OCI-LY1 (cell line): Measurements from ENCODE around the gene ACBD3.

ENCODE experiments used
- H2AFZ ChIP-seq: fragments of 200-600 bp; sonication (generic), shearing (Covaris generic); 2 replicates; pipeline ENCODE4 v1.6.0; 2014; ENCODE audit warnings: antibody characterized with exemption, mild to moderate bottlenecking, low read length
- H3F3A ChIP-seq: fragments of 200-600 bp; sonication (generic), shearing (Covaris generic); 2 replicates; pipeline ENCODE4 v1.6.0; 2014; ENCODE audit warnings: mild to moderate bottlenecking, antibody characterized with exemption, low read length, moderate library complexity; ENCODE audit not compliant: insufficient read depth
- H3K27ac ChIP-seq: fragments of 200-600 bp; sonication (generic); 2 replicates; pipeline ENCODE4 v1.5.1; 2014; ENCODE audit warnings: low read length, mixed run types, mild to moderate bottlenecking, low read depth; ENCODE audit not compliant: poor library complexity, severe bottlenecking
- H3K27me3 ChIP-seq: fragments of 200-600 bp; sonication (generic); 2 replicates; pipeline ENCODE4 v1.6.0; 2014; ENCODE audit warnings: antibody characterized with exemption, mild to moderate bottlenecking, low read length, moderate library complexity; ENCODE audit not compliant: insufficient read depth
- H3K36me3 ChIP-seq: fragments of 200-600 bp; sonication (generic); 2 replicates; pipeline ENCODE4 v1.6.1; 2014; ENCODE audit warnings: mild to moderate bottlenecking, antibody characterized with exemption, low read length, moderate library complexity, mixed read lengths; ENCODE audit not compliant: insufficient read depth
- H3K4me1 ChIP-seq: fragments of 200-600 bp; sonication (generic); 2 replicates; pipeline ENCODE4 v1.5.1; 2014; ENCODE audit warnings: mild to moderate bottlenecking, low read length, moderate library complexity; ENCODE audit not compliant: insufficient read depth, severe bottlenecking
- H3K4me2 ChIP-seq: fragments of 200-600 bp; sonication (generic), shearing (Covaris generic); 2 replicates; pipeline ENCODE4 v1.6.1; 2014; ENCODE audit warnings: low read length
- H3K4me3 ChIP-seq: fragments of 200-600 bp; sonication (generic); 2 replicates; pipeline ENCODE4 v1.5.1; 2014; ENCODE audit warnings: low read length, low read depth, mild to moderate bottlenecking, mixed read lengths; ENCODE audit not compliant: poor library complexity, severe bottlenecking
- H3K79me2 ChIP-seq: fragments of 200-600 bp; shearing (Covaris generic); 2 replicates; pipeline ENCODE4 v1.6.1; 2016; ENCODE audit warnings: mixed run types, low read length, mixed read lengths; ENCODE audit not compliant: insufficient read depth
- H3K9ac ChIP-seq: fragments of 200-600 bp; sonication (generic), shearing (Covaris generic); 2 replicates; pipeline ENCODE4 v1.6.1; 2014; ENCODE audit warnings: mild to moderate bottlenecking, low read length, mixed read lengths
- H3K9me2 ChIP-seq: fragments of 200-600 bp; sonication (generic), shearing (Covaris generic); 2 replicates; pipeline ENCODE4 v1.6.1; 2014; ENCODE audit warnings: low read depth, mild to moderate bottlenecking, low read length, mixed read lengths
- H3K9me3 ChIP-seq: fragments of 200-600 bp; shearing (Covaris generic); 2 replicates; pipeline ENCODE4 v1.6.1; 2014; ENCODE audit warnings: low read length, mixed read lengths
- H4K20me1 ChIP-seq: fragments of 200-600 bp; sonication (generic), shearing (Covaris generic); 2 replicates; pipeline ENCODE4 v1.6.0; 2016; ENCODE audit warnings: mild to moderate bottlenecking, low read length; ENCODE audit not compliant: insufficient read depth
- EZH2 ChIP-seq: fragments of 200-600 bp; sonication (generic), shearing (Covaris generic); IDR thresholded peaks from 2 replicates; pipeline ENCODE4 v1.8.0; 2017; ENCODE audit warnings: borderline replicate concordance, mixed run types, mild to moderate bottlenecking, antibody characterized with exemption, low read length, moderate library complexity, mixed read lengths
- TF ChIP-seq, protein P1 (sequence below): fragments of 200-600 bp; sonication (generic), shearing (Covaris generic); IDR thresholded peaks from 2 replicates; pipeline ENCODE4 v1.5.1; 2017; ENCODE audit warnings: mild to moderate bottlenecking, antibody characterized with exemption, low read length, moderate library complexity, mixed read lengths

ACBD3 gene

DNA sequence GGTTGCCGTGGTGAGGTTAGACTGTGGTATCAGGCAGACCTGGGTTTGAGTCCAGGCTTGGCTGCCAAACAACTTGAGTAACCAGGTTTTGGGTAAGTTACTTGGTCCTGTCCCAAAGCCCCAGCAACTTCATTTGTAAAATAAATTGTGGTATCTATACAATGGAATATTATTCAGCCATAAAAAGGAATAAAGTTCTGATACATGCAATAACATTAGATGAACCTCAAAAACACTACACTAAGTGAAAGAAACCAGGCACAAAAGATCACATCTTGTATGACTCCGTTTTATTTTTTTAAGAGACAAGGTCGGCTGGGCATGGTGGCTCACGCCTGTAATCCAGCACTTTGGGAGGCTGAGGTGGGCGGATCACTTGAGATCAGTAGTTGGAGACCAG is 20.5 kb upstream of the ACBD3 start:
- peaks cover 9% of the 10 kb centered on the region; the same call in 1 of the 2 replicates for H3K27me3 ChIP-seq
- H3K9ac ChIP-seq, result no peak overlapping the region
- H2AFZ ChIP-seq, result no peak overlapping the region
- no peak overlapping the region for H3K4me2 ChIP-seq
- H3F3A ChIP-seq, result no peaks in the 10 kb centered on the region
- H3K4me1 ChIP-seq, result peaks cover 16% of the 10 kb centered on the region
- no peaks in the 10 kb centered on the region for H3K79me2 ChIP-seq
- no peaks in the 10 kb centered on the region for H3K36me3 ChIP-seq
- no peak overlapping the region for H3K27ac ChIP-seq
- no peaks in the 10 kb centered on the region for H4K20me1 ChIP-seq
- TF ChIP-seq EZH2, result no peak
- TF ChIP-seq, protein P1, sequence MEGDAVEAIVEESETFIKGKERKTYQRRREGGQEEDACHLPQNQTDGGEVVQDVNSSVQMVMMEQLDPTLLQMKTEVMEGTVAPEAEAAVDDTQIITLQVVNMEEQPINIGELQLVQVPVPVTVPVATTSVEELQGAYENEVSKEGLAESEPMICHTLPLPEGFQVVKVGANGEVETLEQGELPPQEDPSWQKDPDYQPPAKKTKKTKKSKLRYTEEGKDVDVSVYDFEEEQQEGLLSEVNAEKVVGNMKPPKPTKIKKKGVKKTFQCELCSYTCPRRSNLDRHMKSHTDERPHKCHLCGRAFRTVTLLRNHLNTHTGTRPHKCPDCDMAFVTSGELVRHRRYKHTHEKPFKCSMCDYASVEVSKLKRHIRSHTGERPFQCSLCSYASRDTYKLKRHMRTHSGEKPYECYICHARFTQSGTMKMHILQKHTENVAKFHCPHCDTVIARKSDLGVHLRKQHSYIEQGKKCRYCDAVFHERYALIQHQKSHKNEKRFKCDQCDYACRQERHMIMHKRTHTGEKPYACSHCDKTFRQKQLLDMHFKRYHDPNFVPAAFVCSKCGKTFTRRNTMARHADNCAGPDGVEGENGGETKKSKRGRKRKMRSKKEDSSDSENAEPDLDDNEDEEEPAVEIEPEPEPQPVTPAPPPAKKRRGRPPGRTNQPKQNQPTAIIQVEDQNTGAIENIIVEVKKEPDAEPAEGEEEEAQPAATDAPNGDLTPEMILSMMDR, result no peak
- H3K4me3 ChIP-seq, result no peak overlapping the region
- no peaks in the 10 kb centered on the region for H3K9me3 ChIP-seq
- no peaks in the 10 kb centered on the region for H3K9me2 ChIP-seq

DNA sequence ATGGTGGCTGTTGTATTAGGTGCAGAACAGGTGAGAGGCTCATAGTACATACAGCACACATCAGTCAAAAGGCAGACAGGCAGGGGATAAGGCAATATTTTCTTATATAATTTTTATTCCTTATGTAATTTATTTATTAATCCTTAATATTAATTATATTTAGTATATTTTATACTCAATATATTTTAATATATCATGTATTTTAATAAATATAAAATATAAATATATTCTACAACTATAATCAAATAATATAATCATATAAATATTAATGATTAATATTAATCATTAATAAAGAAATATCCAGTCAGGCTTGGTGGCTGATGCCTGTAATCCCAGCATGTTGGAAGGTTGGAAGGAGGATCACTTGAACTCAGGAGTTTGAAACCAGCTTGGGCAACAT is 17.7 kb upstream of the ACBD3 start:
- no peak overlapping the region for H3K9ac ChIP-seq
- H3F3A ChIP-seq, result no peaks in the 10 kb centered on the region
- peaks cover 9% of the 10 kb centered on the region; the same call in 1 of the 2 replicates for H3K27me3 ChIP-seq
- no peak overlapping the region for H3K4me2 ChIP-seq
- no peak overlapping the region for H3K27ac ChIP-seq
- peaks cover 16% of the 10 kb centered on the region for H3K4me1 ChIP-seq
- H3K4me3 ChIP-seq, result no peak overlapping the region
- TF ChIP-seq, protein P1, result no peak
- TF ChIP-seq EZH2, result no peak
- H3K79me2 ChIP-seq, result no peaks in the 10 kb centered on the region
- no peaks in the 10 kb centered on the region for H3K9me2 ChIP-seq
- H2AFZ ChIP-seq, result no peak overlapping the region
- H3K36me3 ChIP-seq, result no peaks in the 10 kb centered on the region
- no peaks in the 10 kb centered on the region for H4K20me1 ChIP-seq
- no peaks in the 10 kb centered on the region for H3K9me3 ChIP-seq

DNA sequence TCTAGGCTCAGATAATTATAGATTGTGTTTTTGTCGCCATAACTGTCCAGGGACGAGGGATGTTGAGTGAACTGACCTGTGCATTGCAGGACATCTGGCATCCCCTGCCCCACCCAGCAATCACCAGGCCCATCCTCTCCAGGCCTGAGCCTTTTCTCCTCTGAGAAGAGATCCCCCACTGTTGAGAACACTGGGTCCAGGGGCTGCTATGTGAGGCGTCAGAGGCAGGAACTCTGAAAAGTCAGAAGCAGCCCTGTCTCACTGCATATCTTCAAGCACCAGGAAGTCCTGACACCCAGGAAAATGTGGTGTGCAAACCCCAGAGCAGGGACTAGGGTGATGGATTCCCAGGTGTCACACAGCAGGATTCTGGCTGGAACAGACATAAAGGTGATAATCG is 17.1 kb upstream of the ACBD3 start:
- Histone ChIP-seq H3F3A (no peaks in the 10 kb centered on the region), H3K4me1 (peaks cover 16% of the 10 kb centered on the region), H3K9ac (no peak overlapping the region), H4K20me1 (no peaks in the 10 kb centered on the region), H3K9me3 (no peaks in the 10 kb centered on the region), H3K27ac (no peak overlapping the region), H2AFZ (peak overlapping the region; percentile 53; the same call in 1 of the 2 replicates), H3K9me2 (no peaks in the 10 kb centered on the region), H3K36me3 (no peaks in the 10 kb centered on the region), H3K27me3 (peaks cover 8% of the 10 kb centered on the region; the same call in 1 of the 2 replicates), H3K4me2 (no peak overlapping the region), H3K4me3 (no peak overlapping the region), H3K79me2 (no peaks in the 10 kb centered on the region)
- TF ChIP-seq, protein P1, result no peak
- no peak for TF ChIP-seq EZH2
